ENCODE results near the gene NUP50.

The NUP50 gene

GRCh38 chr22:45194686-45195085 lies 31.0 kb downstream of the NUP50 start:
- no peak for DNase-seq (ENCODE audit: low spot score)

- DNase-seq (ENCODE audit: low spot score) = no peak
Observed at GRCh38 chr22:45195616-45196015, 31.9 kb downstream of the NUP50 start.

- no peak for DNase-seq (ENCODE audit: low spot score)
Observed at GRCh38 chr22:45196308-45196707, 32.6 kb downstream of the NUP50 start.

- DNase-seq (ENCODE audit: low spot score) = no peak
Observed at GRCh38 chr22:45196926-45197605, 33.3 kb downstream of the NUP50 start.

GRCh38 chr22:45197606-45198462 lies 34.1 kb downstream of the NUP50 start:
- DNase-seq (ENCODE audit: low spot score) = no peak

- DNase-seq (ENCODE audit: low spot score) = no peak
Observed at GRCh38 chr22:45198463-45198795, 34.7 kb downstream of the NUP50 start.

- DNase-seq (ENCODE audit: low spot score) = no peak
Observed at GRCh38 chr22:45199723-45200122, 36.0 kb downstream of the NUP50 start.

- DNase-seq (ENCODE audit: low spot score) = no peak
Observed at GRCh38 chr22:45200230-45200629, 36.5 kb downstream of the NUP50 start.

- no peak for DNase-seq (ENCODE audit: low spot score)
Observed at GRCh38 chr22:45200860-45201511, 37.3 kb downstream of the NUP50 start.

GRCh38 chr22:45201678-45202332 lies 38.1 kb downstream of the NUP50 start:
- no peak for DNase-seq (ENCODE audit: low spot score)

- DNase-seq (ENCODE audit: low spot score) = no peak
Observed at GRCh38 chr22:45202333-45203149, 38.8 kb downstream of the NUP50 start.

GRCh38 chr22:45203150-45203951 lies 39.6 kb downstream of the NUP50 start:
- DNase-seq (ENCODE audit: low spot score) = no peak

GRCh38 chr22:45204241-45204640 lies 40.5 kb downstream of the NUP50 start:
- no peak for DNase-seq (ENCODE audit: low spot score)

GRCh38 chr22:45204819-45205218 lies 41.1 kb downstream of the NUP50 start:
- DNase-seq (ENCODE audit: low spot score) = no peak

GRCh38 chr22:45205276-45205925 lies 41.7 kb downstream of the NUP50 start:
- no peak for DNase-seq (ENCODE audit: low spot score)

GRCh38 chr22:45206233-45206632 lies 42.5 kb downstream of the NUP50 start:
- DNase-seq (ENCODE audit: low spot score) = no peak

GRCh38 chr22:45207533-45207932 lies 43.8 kb downstream of the NUP50 start:
- no peak for DNase-seq (ENCODE audit: low spot score)

- no peak for DNase-seq (ENCODE audit: low spot score)
Observed at GRCh38 chr22:45207981-45208664, 44.4 kb downstream of the NUP50 start.

- DNase-seq (ENCODE audit: low spot score) = no peak
Observed at GRCh38 chr22:45208696-45208992, 44.9 kb downstream of the NUP50 start.

Measured in cerebellar cortex (tissue), 1 donor.